Measurements from ENCODE around the gene AVEN.

- TF ChIP-seq EZH2 (IDR thresholded peaks at IDR 0.05; ENCODE audit: insufficient read depth, poor library complexity, severe bottlenecking): no peak
- TF ChIP-seq EZH2phosphoT487 (IDR thresholded peaks at IDR 0.05; ENCODE audit: insufficient read depth, low read depth): no peak
Observed at GRCh38 chr15:33964665-33965040, 74.4 kb downstream of the AVEN start.

Data from GM23248 (cell line).